ENCODE measurements around the gene SLK.

GRCh38 chr10:104018471-104018870 is 51.5 kb downstream of the SLK start:
- TF ChIP-seq CTCF (IDR thresholded peaks at IDR 0.05; ENCODE audit: insufficient read depth, low read length, poor library complexity, severe bottlenecking) (no peak), EZH2phosphoT487 (conservative IDR thresholded peaks at IDR 0.05; ENCODE audit: low read length) (no peak)
